ENCODE results near the gene PEX6. TPM values are rescaled to one million over a fixed set of nuclear protein-coding genes. Genes with fewer than 3 reads are reported as not detected.
A peak's percentile ranks its signal among the peaks of the same experiment; 100 is the strongest.

The PEX6 gene
- total and polyA plus RNA-seq, 4 donors = 17.7 to 29.5 (median 23.9) TPM

DNA sequence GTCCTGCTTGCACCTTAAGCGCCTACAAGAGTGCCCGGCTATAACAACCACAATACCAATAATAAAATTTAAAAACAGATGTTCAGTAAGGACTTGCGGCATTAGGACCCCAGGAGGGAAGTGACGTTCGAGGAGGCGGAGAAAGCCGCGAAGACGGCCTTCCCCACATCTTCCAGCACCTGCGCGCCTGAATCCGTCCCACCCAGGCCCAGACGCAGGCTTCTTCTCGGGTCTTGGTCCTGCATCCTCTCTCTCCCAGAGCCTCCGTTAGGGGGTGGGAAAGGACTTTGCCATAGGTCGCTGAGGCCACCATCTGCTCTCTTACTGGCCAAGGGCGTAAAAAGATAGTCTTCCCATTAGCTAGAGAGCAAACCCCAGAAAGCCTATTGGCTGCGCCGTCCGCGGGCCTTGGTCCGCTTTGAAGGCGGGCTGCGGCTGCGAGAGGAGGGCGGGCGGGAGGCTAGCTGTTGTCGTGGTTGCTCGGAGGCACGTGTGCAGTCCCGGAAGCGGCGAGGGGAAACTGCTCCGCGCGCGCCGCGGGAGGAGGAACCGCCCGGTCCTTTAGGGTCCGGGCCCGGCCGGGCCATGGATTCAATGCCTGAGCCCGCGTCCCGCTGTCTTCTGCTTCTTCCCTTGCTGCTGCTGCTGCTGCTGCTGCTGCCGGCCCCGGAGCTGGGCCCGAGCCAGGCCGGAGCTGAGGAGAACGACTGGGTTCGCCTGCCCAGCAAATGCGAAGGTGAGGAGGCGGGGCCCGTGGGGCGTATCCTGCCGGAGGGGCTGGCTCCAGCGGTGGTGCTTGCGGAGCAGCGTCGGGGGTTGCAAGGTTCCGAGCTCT lies 49.8 kb downstream of the PEX6 start, which contains the start of gene CNPY3:
TSS of gene CNPY3 (plus strand) at position 495 of the 835 bp plus-strand sequence. CDS start at position 586, 91 bp downstream.
- H3K4me3 ChIP-seq (ENCODE audit: low read depth, low read length) = peak within 1 kb of the TSS; percentile 79
- H3K36me3 ChIP-seq (ENCODE audit: control insufficient read depth, insufficient read depth, low read length) = peaks cover 4% of the 10 kb centered on the region
- peaks cover 4% of the 10 kb centered on the region for H3K27me3 ChIP-seq (ENCODE audit: control insufficient read depth, insufficient read depth, low read length)
- peak within 1 kb of the TSS; percentile 98 for H3K27ac ChIP-seq (ENCODE audit: low read depth, low read length)
- no peaks in the 10 kb centered on the region for H3K9me3 ChIP-seq (ENCODE audit: control insufficient read depth, insufficient read depth, low read length)
- DNase-seq (ENCODE audit: low read depth in 4 of 6, low spot score in 6 of 6) = peak; percentile 91 to 99 (median 93)
- WGBS (ENCODE audit: insufficient coverage) = under 1% methylated on average over 48 of the region's 63 CpGs
- peaks cover 23% of the 10 kb centered on the region for H3K4me1 ChIP-seq (ENCODE audit: control insufficient read depth, insufficient read depth, low read length)

DNA sequence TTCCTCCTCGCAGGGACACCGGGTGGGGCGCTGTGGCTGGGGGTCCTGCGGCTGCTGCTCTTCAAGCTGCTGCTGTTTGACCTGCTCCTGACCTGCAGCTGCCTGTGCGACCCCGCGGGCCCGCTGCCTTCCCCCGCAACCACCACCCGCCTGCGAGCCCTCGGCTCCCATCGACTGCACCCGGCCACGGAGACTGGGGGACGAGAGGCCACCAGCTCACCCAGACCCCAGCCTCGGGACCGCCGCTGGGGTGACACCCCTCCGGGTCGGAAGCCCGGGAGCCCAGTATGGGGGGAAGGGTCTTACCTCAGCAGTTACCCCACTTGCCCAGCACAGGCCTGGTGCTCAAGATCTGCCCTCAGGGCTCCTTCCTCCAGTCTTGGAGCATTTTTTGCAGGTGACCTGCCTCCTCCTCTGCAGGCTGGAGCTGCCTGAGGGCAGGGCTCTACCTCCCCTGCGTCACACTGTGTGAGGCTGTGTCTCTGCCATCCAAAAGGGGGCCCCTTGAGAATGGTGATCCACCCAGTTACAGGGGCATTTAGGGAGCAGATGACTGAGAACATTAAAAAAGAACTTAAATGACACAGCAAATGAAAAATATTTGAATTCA lies 53.6 kb downstream of the PEX6 start:
- H3K27ac ChIP-seq (ENCODE audit: low read depth, low read length) = no peak overlapping the region
- DNase-seq (ENCODE audit: low read depth in 4 of 6, low spot score in 6 of 6) = no peak
- H3K27me3 ChIP-seq (ENCODE audit: control insufficient read depth, insufficient read depth, low read length) = peaks cover 4% of the 10 kb centered on the region
- no peaks in the 10 kb centered on the region for H3K9me3 ChIP-seq (ENCODE audit: control insufficient read depth, insufficient read depth, low read length)
- H3K36me3 ChIP-seq (ENCODE audit: control insufficient read depth, insufficient read depth, low read length) = no peaks in the 10 kb centered on the region
- H3K4me1 ChIP-seq (ENCODE audit: control insufficient read depth, insufficient read depth, low read length) = peaks cover 6% of the 10 kb centered on the region
- WGBS (ENCODE audit: insufficient coverage) = 43% methylated on average over 19 of the region's 23 CpGs
- H3K4me3 ChIP-seq (ENCODE audit: low read depth, low read length) = no peak overlapping the region

DNA sequence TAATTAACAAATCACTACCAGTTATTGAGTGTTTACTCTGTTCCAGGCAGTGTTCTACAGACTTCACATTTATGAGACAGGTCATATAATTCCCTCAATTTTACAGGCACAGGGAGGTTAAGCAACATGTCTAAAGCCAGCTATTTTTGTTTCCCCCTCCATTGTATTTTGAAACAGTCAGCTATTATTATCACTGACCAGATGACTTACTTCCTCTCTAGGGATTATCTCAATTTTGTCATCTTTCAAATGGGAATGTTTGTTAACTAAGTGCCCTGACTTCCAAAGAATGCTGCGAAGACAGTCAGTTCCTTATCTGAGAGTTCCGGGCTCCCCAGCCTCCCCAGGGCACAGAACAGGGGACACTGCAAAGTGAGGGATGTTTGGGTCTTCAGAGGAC lies 55.3 kb downstream of the PEX6 start:
- Histone ChIP-seq H3K9me3 (ENCODE audit: control insufficient read depth, insufficient read depth, low read length) (no peaks in the 10 kb centered on the region), H3K4me1 (ENCODE audit: control insufficient read depth, insufficient read depth, low read length) (peaks cover 6% of the 10 kb centered on the region), H3K4me3 (ENCODE audit: low read depth, low read length) (no peak overlapping the region), H3K27ac (ENCODE audit: low read depth, low read length) (no peak overlapping the region), H3K27me3 (ENCODE audit: control insufficient read depth, insufficient read depth, low read length) (peaks cover 4% of the 10 kb centered on the region), H3K36me3 (ENCODE audit: control insufficient read depth, insufficient read depth, low read length) (no peaks in the 10 kb centered on the region)
- DNase-seq (ENCODE audit: low read depth in 4 of 6, low spot score in 6 of 6) = no peak
- 85% methylated on average over 2 of the region's 2 CpGs for WGBS (ENCODE audit: insufficient coverage)

DNA sequence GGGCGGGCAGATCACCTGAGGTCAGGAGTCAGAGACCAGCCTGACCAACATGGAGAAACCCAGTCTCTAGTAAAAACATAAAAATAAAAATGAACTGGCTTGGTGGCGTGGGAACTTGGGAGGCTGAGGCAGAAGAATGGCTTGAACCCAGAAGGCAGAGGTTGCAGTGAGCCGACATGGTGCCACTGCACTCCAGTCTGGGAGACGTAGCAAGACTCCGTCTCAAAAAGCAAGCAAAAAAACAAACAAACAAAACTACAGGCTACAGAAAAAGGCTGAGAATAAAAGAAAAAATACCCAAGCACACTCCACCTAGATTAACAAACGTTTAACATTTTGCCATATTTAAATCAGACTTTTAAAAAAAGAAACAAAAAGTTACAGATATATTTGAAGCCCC lies 57.2 kb downstream of the PEX6 start:
- no peaks in the 10 kb centered on the region for H3K4me1 ChIP-seq (ENCODE audit: control insufficient read depth, insufficient read depth, low read length)
- no peak overlapping the region for H3K27ac ChIP-seq (ENCODE audit: low read depth, low read length)
- H3K36me3 ChIP-seq (ENCODE audit: control insufficient read depth, insufficient read depth, low read length) = no peaks in the 10 kb centered on the region
- H3K9me3 ChIP-seq (ENCODE audit: control insufficient read depth, insufficient read depth, low read length) = no peaks in the 10 kb centered on the region
- no peak for DNase-seq (ENCODE audit: low read depth in 4 of 6, low spot score in 6 of 6)
- peaks cover 4% of the 10 kb centered on the region for H3K27me3 ChIP-seq (ENCODE audit: control insufficient read depth, insufficient read depth, low read length)
- no peak overlapping the region for H3K4me3 ChIP-seq (ENCODE audit: low read depth, low read length)
- 67% methylated on average over 4 of the region's 6 CpGs for WGBS (ENCODE audit: insufficient coverage)

DNA sequence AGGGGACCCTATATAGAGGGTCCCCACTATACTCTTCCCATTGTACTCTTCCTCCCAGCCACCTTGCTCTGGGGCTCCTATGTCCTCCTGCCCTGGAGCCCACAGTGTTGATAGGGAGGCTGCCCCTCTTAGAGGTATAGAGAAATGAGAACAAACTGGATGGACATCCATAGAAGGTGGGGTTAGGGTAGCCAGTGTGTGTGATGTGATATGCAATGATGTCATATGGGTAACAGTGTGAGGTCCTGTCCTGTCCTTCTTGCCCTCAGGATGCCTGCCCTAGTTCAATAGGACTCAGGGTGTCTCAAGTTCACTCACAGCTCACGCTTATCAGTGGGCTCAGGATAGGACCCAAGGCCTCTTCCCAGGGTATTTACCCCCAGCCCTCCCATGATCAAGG lies 62.7 kb downstream of the PEX6 start:
- H3K36me3 ChIP-seq (ENCODE audit: control insufficient read depth, insufficient read depth, low read length) = no peaks in the 10 kb centered on the region
- no peaks in the 10 kb centered on the region for H3K9me3 ChIP-seq (ENCODE audit: control insufficient read depth, insufficient read depth, low read length)
- no CpG with 5 or more reads among the region's 1 CpG for WGBS (ENCODE audit: insufficient coverage)
- peaks cover 7% of the 10 kb centered on the region for H3K4me1 ChIP-seq (ENCODE audit: control insufficient read depth, insufficient read depth, low read length)
- no peak overlapping the region for H3K4me3 ChIP-seq (ENCODE audit: low read depth, low read length)
- H3K27ac ChIP-seq (ENCODE audit: low read depth, low read length) = no peak overlapping the region
- no peaks in the 10 kb centered on the region for H3K27me3 ChIP-seq (ENCODE audit: control insufficient read depth, insufficient read depth, low read length)
- no peak for DNase-seq (ENCODE audit: low read depth in 4 of 6, low spot score in 6 of 6)

DNA sequence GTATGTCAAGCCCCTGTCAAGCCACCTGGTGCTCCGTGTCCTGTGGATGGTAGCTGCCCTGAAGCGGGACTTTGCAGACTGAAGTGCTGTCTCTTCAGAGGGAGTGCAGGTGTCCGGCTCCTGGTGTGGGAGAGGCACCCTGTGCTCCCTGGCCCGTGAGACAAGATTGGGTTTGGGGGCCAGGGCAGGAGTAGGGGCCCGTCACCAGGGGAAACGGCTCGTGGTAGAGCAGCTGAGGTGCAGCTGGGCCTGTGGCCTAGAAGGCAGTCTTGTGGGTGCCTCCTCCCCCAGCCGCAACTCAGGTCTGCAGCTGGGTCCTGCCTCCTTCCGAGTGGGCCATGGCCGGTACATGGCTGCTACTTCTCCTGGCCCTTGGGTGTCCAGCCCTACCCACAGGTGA lies 63.2 kb downstream of the PEX6 start, which contains the start of gene PTCRA:
TSS of gene PTCRA (plus strand) at position 322 of the 400 bp plus-strand sequence. CDS start at position 339, 17 bp downstream.
- Histone ChIP-seq H3K4me1 (ENCODE audit: control insufficient read depth, insufficient read depth, low read length) (peaks cover 11% of the 10 kb centered on the region), H3K9me3 (ENCODE audit: control insufficient read depth, insufficient read depth, low read length) (no peaks in the 10 kb centered on the region), H3K4me3 (ENCODE audit: low read depth, low read length) (no peak within 1 kb of the TSS), H3K36me3 (ENCODE audit: control insufficient read depth, insufficient read depth, low read length) (no peaks in the 10 kb centered on the region), H3K27me3 (ENCODE audit: control insufficient read depth, insufficient read depth, low read length) (no peaks in the 10 kb centered on the region), H3K27ac (ENCODE audit: low read depth, low read length) (no peak within 1 kb of the TSS)
- no peak for DNase-seq (ENCODE audit: low read depth in 4 of 6, low spot score in 6 of 6)
- 84% methylated on average over 10 of the region's 10 CpGs for WGBS (ENCODE audit: insufficient coverage)

DNA sequence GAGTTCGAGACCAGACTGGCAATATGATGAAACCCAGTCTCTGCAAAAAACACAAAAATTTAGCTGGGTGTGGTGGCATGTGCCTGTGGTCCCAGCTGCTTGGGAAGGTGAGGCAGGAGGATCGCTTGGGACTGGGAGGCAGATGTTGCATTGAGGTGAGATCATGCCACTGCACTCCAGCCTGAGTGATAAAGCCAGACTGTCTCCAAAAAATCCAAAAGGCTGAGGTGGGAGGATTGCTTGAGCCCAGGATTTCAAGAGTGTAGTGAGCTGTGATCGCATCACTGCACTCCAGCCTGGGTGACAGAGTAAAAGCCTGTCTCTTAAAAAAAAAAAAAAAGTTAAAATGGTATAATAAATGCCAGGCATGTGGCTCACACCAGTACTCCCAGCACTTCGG lies 64.4 kb downstream of the PEX6 start:
- DNase-seq (ENCODE audit: low read depth in 4 of 6, low spot score in 6 of 6) = no peak
- Histone ChIP-seq H3K27me3 (ENCODE audit: control insufficient read depth, insufficient read depth, low read length) (no peaks in the 10 kb centered on the region), H3K4me3 (ENCODE audit: low read depth, low read length) (no peak overlapping the region), H3K4me1 (ENCODE audit: control insufficient read depth, insufficient read depth, low read length) (peaks cover 11% of the 10 kb centered on the region), H3K36me3 (ENCODE audit: control insufficient read depth, insufficient read depth, low read length) (no peaks in the 10 kb centered on the region), H3K27ac (ENCODE audit: low read depth, low read length) (no peak overlapping the region), H3K9me3 (ENCODE audit: control insufficient read depth, insufficient read depth, low read length) (no peaks in the 10 kb centered on the region)
- WGBS (ENCODE audit: insufficient coverage) = 86% methylated on average over 3 of the region's 4 CpGs

Other genes with a start within 250 kb of the PEX6 start
- 10 to 100 TPM; 32.8 to 35.8 TPM for gene TBCC, start 233.1 kb downstream of the PEX6 start, total RNA-seq
- gene TBCC, start 233.1 kb downstream of the PEX6 start, polyA plus RNA-seq (ENCODE audit: insufficient read length in 2 of 2) = 10 to 100 TPM; 24.3 to 26.1 TPM
- gene BICRAL, start 197.1 kb downstream of the PEX6 start, total RNA-seq = 10 to 100 TPM; 13.1 to 17.0 TPM
- 10 to 100 TPM; 13.7 to 14.0 TPM for gene BICRAL, start 197.1 kb downstream of the PEX6 start, polyA plus RNA-seq (ENCODE audit: insufficient read length in 2 of 2)
- 100 to 1,000 TPM; 105 to 117 TPM for gene RPL7L1, start 99.6 kb downstream of the PEX6 start, total RNA-seq
- gene RPL7L1, start 99.6 kb downstream of the PEX6 start, polyA plus RNA-seq (ENCODE audit: insufficient read length in 2 of 2) = 100 to 1,000 TPM; 105 to 111 TPM
- under 1 TPM in 1 of 2 donors, not detected in 1; 0.50 TPM for gene PTCRA, start 63.1 kb downstream of the PEX6 start, total RNA-seq
- under 1 TPM in 1 of 2 donors, not detected in 1; 0.29 TPM for gene PTCRA, start 63.1 kb downstream of the PEX6 start, polyA plus RNA-seq (ENCODE audit: insufficient read length in 2 of 2)
- 10 to 100 TPM; 20.5 to 35.3 TPM for gene CNPY3, start 49.7 kb downstream of the PEX6 start, total RNA-seq
- gene CNPY3, start 49.7 kb downstream of the PEX6 start, polyA plus RNA-seq (ENCODE audit: insufficient read length in 2 of 2) = 10 to 100 TPM; 51.0 to 60.3 TPM
- gene GNMT, start 18.4 kb downstream of the PEX6 start, total RNA-seq = under 1 TPM; 0.20 to 0.99 TPM
- gene GNMT, start 18.4 kb downstream of the PEX6 start, polyA plus RNA-seq (ENCODE audit: insufficient read length in 2 of 2) = 1 to 10 TPM; 2.6 to 5.1 TPM
- 10 to 100 TPM; 42.9 to 56.6 TPM for gene PPP2R5D, start 5.4 kb upstream of the PEX6 start, total RNA-seq
- gene PPP2R5D, start 5.4 kb upstream of the PEX6 start, polyA plus RNA-seq (ENCODE audit: insufficient read length in 2 of 2) = 10 to 100 TPM; 80.3 to 86.8 TPM
- gene MEA1, start 34.8 kb upstream of the PEX6 start, total RNA-seq = 100 to 1,000 TPM in 1 of 2 donors, 10 to 100 TPM in 1; 31.5 to 106 TPM
- 100 to 1,000 TPM; 105 to 109 TPM for gene MEA1, start 34.8 kb upstream of the PEX6 start, polyA plus RNA-seq (ENCODE audit: insufficient read length in 2 of 2)
- 100 to 1,000 TPM; 106 to 121 TPM for gene KLHDC3, start 35.1 kb upstream of the PEX6 start, total RNA-seq
- 100 to 1,000 TPM; 133 to 136 TPM for gene KLHDC3, start 35.1 kb upstream of the PEX6 start, polyA plus RNA-seq (ENCODE audit: insufficient read length in 2 of 2)
- 10 to 100 TPM; 51.8 to 71.2 TPM for gene RRP36, start 42.4 kb upstream of the PEX6 start, total RNA-seq
- 10 to 100 TPM; 71.7 to 74.4 TPM for gene RRP36, start 42.4 kb upstream of the PEX6 start, polyA plus RNA-seq (ENCODE audit: insufficient read length in 2 of 2)
- 10 to 100 TPM; 15.2 to 36.1 TPM for gene CUL7, start 74.7 kb upstream of the PEX6 start, total RNA-seq
- 10 to 100 TPM; 21.1 to 24.4 TPM for gene CUL7, start 74.7 kb upstream of the PEX6 start, polyA plus RNA-seq (ENCODE audit: insufficient read length in 2 of 2)
- gene MRPL2, start 80.3 kb upstream of the PEX6 start, total RNA-seq = 10 to 100 TPM; 11.8 to 29.7 TPM
- 10 to 100 TPM; 50.3 to 57.1 TPM for gene MRPL2, start 80.3 kb upstream of the PEX6 start, polyA plus RNA-seq (ENCODE audit: insufficient read length in 2 of 2)
- gene KLC4, start 80.5 kb upstream of the PEX6 start, total RNA-seq = 10 to 100 TPM; 23.4 to 49.9 TPM
- gene KLC4, start 80.5 kb upstream of the PEX6 start, polyA plus RNA-seq (ENCODE audit: insufficient read length in 2 of 2) = 10 to 100 TPM; 42.8 to 77.4 TPM
- gene PTK7, start 97.1 kb upstream of the PEX6 start, total RNA-seq = 100 to 1,000 TPM in 1 of 2 donors, 10 to 100 TPM in 1; 43.7 to 126 TPM
- 10 to 100 TPM; 61.9 to 89.6 TPM for gene PTK7, start 97.1 kb upstream of the PEX6 start, polyA plus RNA-seq (ENCODE audit: insufficient read length in 2 of 2)
- gene SRF, start 192.1 kb upstream of the PEX6 start, total RNA-seq = 10 to 100 TPM in 1 of 2 donors, 1 to 10 TPM in 1; 6.8 to 17.7 TPM
- gene SRF, start 192.1 kb upstream of the PEX6 start, polyA plus RNA-seq (ENCODE audit: insufficient read length in 2 of 2) = 10 to 100 TPM; 20.2 to 21.7 TPM
- gene CUL9, start 203.0 kb upstream of the PEX6 start, total RNA-seq = 10 to 100 TPM; 20.8 to 43.2 TPM
- 10 to 100 TPM; 42.2 to 68.5 TPM for gene CUL9, start 203.0 kb upstream of the PEX6 start, polyA plus RNA-seq (ENCODE audit: insufficient read length in 2 of 2)